Stimulated activated CD4-positive, alpha-beta T cell treated with anti-CD3 and anti-CD28 coated beads, TNF-alpha, amount 100 ng/mL, for 4 hours (primary cell): ENCODE results near the gene SPTLC1.
"Not testable (repeated sequence)": the region's sequence is repeated elsewhere in the genome, so short reads cannot be mapped to it uniquely, and the experiment has no call there.

ENCODE experiments used
- DNase-seq, 3 experiments: peaks; one replicate each; pipeline ENCODE4 v3.0.0-alpha.2; 2020; ENCODE audit warnings: low read depth in 3 of 3

SPTLC1 gene

GRCh38 chr9:92140754-92141143 is 25.5 kb upstream of the SPTLC1 start:
- no peak for DNase-seq

- peak; percentile 37 to 52 (median 41) for DNase-seq
Observed at GRCh38 chr9:92140074-92140753, 25.0 kb upstream of the SPTLC1 start.

GRCh38 chr9:92138960-92139540 is 23.8 kb upstream of the SPTLC1 start:
- DNase-seq: not testable (repeated sequence)

GRCh38 chr9:92138157-92138959 is 23.1 kb upstream of the SPTLC1 start:
- DNase-seq: peak; percentile 47 to 62 (median 56)

- no peak for DNase-seq
Observed at GRCh38 chr9:92136184-92136858, 21.1 kb upstream of the SPTLC1 start.

GRCh38 chr9:92135576-92135975 is 20.4 kb upstream of the SPTLC1 start:
- no peak for DNase-seq

- peak; percentile 50 to 60 (median 55) for DNase-seq
Observed at GRCh38 chr9:92133949-92134604, 18.9 kb upstream of the SPTLC1 start.

GRCh38 chr9:92132913-92133312 is 17.7 kb upstream of the SPTLC1 start:
- not testable (repeated sequence) for DNase-seq

GRCh38 chr9:92132501-92132900 is 17.3 kb upstream of the SPTLC1 start:
- no peak for DNase-seq

GRCh38 chr9:92122800-92123199 is 7.6 kb upstream of the SPTLC1 start:
- no peak for DNase-seq

GRCh38 chr9:92122061-92122460 is 6.8 kb upstream of the SPTLC1 start:
- no peak for DNase-seq

- no peak for DNase-seq
Observed at GRCh38 chr9:92121265-92121664, 6.1 kb upstream of the SPTLC1 start.

- no peak for DNase-seq
Observed at GRCh38 chr9:92120138-92120537, 4.9 kb upstream of the SPTLC1 start.

- DNase-seq: no peak
Observed at GRCh38 chr9:92119586-92119985, 4.4 kb upstream of the SPTLC1 start.

- no peak for DNase-seq
Observed at GRCh38 chr9:92108122-92108521, 7.1 kb downstream of the SPTLC1 start.

GRCh38 chr9:92105446-92106225 is 9.6 kb downstream of the SPTLC1 start:
- not testable (repeated sequence) for DNase-seq

GRCh38 chr9:92103601-92104000 is 11.6 kb downstream of the SPTLC1 start:
- DNase-seq: not testable (repeated sequence)

GRCh38 chr9:92100237-92100911 is 14.8 kb downstream of the SPTLC1 start:
- DNase-seq: no peak

- no peak for DNase-seq
Observed at GRCh38 chr9:92098638-92099037, 16.6 kb downstream of the SPTLC1 start.

GRCh38 chr9:92097997-92098482 is 17.2 kb downstream of the SPTLC1 start:
- no peak for DNase-seq
